ENCODE data around the gene BRIP1. TPM values are rescaled to one million over a fixed set of nuclear protein-coding genes. Genes with fewer than 3 reads are reported as not detected.

The BRIP1 gene
- polyA plus RNA-seq, 2 of the 4 experiments (the other 2 are of a cell fraction) = 8.0 to 11.5 TPM

GRCh38 chr17:61839300-61839786 lies 24.0 kb downstream of the BRIP1 start (continued):
- TF ChIP-seq REST (IDR thresholded peaks at IDR 0.05) (no peak), GATA3 (IDR thresholded peaks at IDR 0.05; ENCODE audit: borderline replicate concordance) (no peak), POLR2A (IDR thresholded peaks at IDR 0.05; ENCODE audit: low read length) (no peak)

DNA sequence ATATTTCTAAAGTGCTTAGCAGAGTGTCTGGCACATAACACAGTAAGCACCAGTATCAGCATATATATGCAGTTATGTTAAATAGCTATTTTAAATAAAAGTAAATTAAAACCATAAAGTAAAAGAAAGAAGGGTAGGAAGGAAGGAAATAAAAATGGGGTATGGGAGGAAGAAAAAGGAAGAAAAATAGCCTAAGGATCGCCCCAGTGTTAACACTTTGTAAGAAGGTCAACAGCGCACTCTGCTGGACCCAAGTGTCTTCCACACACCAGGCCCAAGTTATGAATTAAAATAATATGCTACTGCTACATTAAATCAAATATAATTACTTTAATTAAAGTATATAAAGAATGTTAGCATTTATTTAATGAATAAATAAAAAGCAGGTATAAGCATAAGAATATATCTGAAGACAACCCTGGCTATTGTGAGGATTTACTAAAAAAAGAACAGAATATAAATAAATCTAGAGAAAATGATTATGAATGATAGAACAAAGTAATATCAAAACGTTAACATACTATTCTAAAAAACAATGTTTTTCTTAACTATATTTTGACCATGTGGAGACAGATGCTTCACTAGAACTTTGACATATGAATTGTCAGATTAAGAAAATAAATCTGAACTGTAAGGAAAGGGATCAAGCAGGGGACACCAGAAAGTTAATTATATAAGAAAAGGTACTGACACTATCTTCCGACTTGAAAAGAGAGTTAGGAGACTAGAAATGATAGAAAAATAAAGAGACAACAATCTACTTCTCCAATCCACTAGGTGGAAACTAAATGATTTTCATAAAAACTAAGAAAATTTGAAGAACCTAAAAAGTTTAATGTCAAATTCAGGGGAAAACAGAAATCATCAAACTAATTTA lies 25.9 kb downstream of the BRIP1 start:
- no peak overlapping the region for H3K4me2 ChIP-seq
- ATAC-seq = peak; percentile 82 to 92; a peak in 4 of 6 replicates
- no peak for FAIRE-seq
- TF ChIP-seq EHF (CRISPR knock-in tag; IDR thresholded peaks at IDR 0.05) (no peak), ZSCAN20 (CRISPR knock-in tag; IDR thresholded peaks at IDR 0.05) (no peak), FOXS1 (CRISPR knock-in tag; IDR thresholded peaks at IDR 0.05) (no peak), CTCF (IDR thresholded peaks at IDR 0.05) (peak; percentile 99), CHD4 (IDR thresholded peaks at IDR 0.05; ENCODE audit: borderline replicate concordance) (no peak), NFE2L2 (conservative IDR thresholded peaks at IDR 0.05; ENCODE audit: low read length) (no peak), EP300 (IDR thresholded peaks at IDR 0.05) (no peak), HDAC2 (IDR thresholded peaks at IDR 0.05) (no peak), CBX2 (IDR thresholded peaks at IDR 0.05; ENCODE audit: borderline replicate concordance, low read depth) (no peak), SMC3 (IDR thresholded peaks at IDR 0.05) (peak; percentile 95), ESRRA (IDR thresholded peaks at IDR 0.05; ENCODE audit: borderline replicate concordance, low read length) (no peak), RCOR1 (IDR thresholded peaks at IDR 0.05; ENCODE audit: low read depth, low read length) (no peak), SREBF2 (IDR thresholded peaks at IDR 0.05) (no peak), RAD21 (conservative IDR thresholded peaks at IDR 0.05 in 1 of 2, IDR thresholded peaks at IDR 0.05 in 1 of 2) (peak; percentile 92 to 97)
- TF ChIP-seq, protein P1, sequence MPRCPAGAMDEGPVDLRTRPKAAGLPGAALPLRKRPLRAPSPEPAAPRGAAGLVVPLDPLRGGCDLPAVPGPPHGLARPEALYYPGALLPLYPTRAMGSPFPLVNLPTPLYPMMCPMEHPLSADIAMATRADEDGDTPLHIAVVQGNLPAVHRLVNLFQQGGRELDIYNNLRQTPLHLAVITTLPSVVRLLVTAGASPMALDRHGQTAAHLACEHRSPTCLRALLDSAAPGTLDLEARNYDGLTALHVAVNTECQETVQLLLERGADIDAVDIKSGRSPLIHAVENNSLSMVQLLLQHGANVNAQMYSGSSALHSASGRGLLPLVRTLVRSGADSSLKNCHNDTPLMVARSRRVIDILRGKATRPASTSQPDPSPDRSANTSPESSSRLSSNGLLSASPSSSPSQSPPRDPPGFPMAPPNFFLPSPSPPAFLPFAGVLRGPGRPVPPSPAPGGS (IDR thresholded peaks at IDR 0.05) = no peak
- H3K9me3 ChIP-seq = no peaks in the 10 kb centered on the region
- 11% methylated on average over 4 of the region's 4 CpGs for WGBS (ENCODE audit: missing lambda C conversion rate)
- CTCF ChIA-PET = interaction anchor here (0.6 to 2.1 kb wide), 58 partner anchors 8 to 1296 kb away, joined by 3 to 56 read pairs (median 4); no protein-coding TSS in a partner anchor
- peaks cover 23% of the 10 kb centered on the region for H3K4me1 ChIP-seq
- peak; percentile 58 to 80 for DNase-seq (ENCODE audit: low read depth in 1 of 2, low spot score in 1 of 2)
- H3K27ac ChIP-seq = no peak overlapping the region
- H3K4me3 ChIP-seq = no peak overlapping the region
- POLR2A ChIA-PET = interaction anchor here (0.8 kb wide), 1 partner anchor 425 kb away, joined by 4 read pairs; no protein-coding TSS in a partner anchor
